Dendritic cell treated with granulocyte-macrophage colony-stimulating factor and Interleukin-4, amounts not matched to agents 40 ng/mL and 50 ng/mL, for 4 days (primary cell): Measurements from ENCODE around the gene WASHC2A.
"Not testable (repeated sequence)": the region's sequence is repeated elsewhere in the genome, so short reads cannot be mapped to it uniquely, and the experiment has no call there.

Experiments
- H3K27ac Mint-ChIP-seq: one replicate; pipeline ENCODE4 v1.8.0; 2022; ENCODE audit warnings: mild to moderate bottlenecking, mixed read lengths
- H3K27me3 Mint-ChIP-seq: one replicate; pipeline ENCODE4 v1.8.0; 2022; ENCODE audit warnings: mild to moderate bottlenecking, mixed read lengths
- H3K36me3 Mint-ChIP-seq: one replicate; pipeline ENCODE4 v1.8.0; 2022; ENCODE audit warnings: low read depth, mixed read lengths
- H3K4me1 Mint-ChIP-seq: one replicate; pipeline ENCODE4 v1.8.0; 2022; ENCODE audit warnings: low read depth, mixed read lengths
- H3K4me3 Mint-ChIP-seq: one replicate; pipeline ENCODE4 v1.8.0; 2022; ENCODE audit warnings: mild to moderate bottlenecking, moderate library complexity, mixed read lengths
- H3K9me3 Mint-ChIP-seq: one replicate; pipeline ENCODE4 v1.8.0; 2022; ENCODE audit warnings: mixed read lengths
- intact Hi-C: fragments of 100-400 bp; cut with micrococcal nuclease; formaldehyde crosslinking; loops from one replicate; pipeline ENCODE4 v1.15.0; 2022

Gene WASHC2A

GRCh38 chr10:50096722-50097121 lies 29.0 kb downstream of the WASHC2A start:
- H3K27ac Mint-ChIP-seq, H3K4me1 Mint-ChIP-seq, H3K27me3 Mint-ChIP-seq, H3K4me3 Mint-ChIP-seq, intact Hi-C loops, H3K9me3 Mint-ChIP-seq: not testable (repeated sequence)
- peaks cover 59% of the 10 kb centered on the region for H3K36me3 Mint-ChIP-seq

- H3K9me3 Mint-ChIP-seq, intact Hi-C loops, H3K27me3 Mint-ChIP-seq, H3K4me3 Mint-ChIP-seq, H3K27ac Mint-ChIP-seq, H3K4me1 Mint-ChIP-seq: not testable (repeated sequence)
- H3K36me3 Mint-ChIP-seq, result peaks cover 61% of the 10 kb centered on the region
Observed at GRCh38 chr10:50098645-50099044, 30.9 kb downstream of the WASHC2A start.

GRCh38 chr10:50101139-50101582 lies 33.4 kb downstream of the WASHC2A start:
- H3K36me3 Mint-ChIP-seq, result peaks cover 49% of the 10 kb centered on the region
- H3K27me3 Mint-ChIP-seq, H3K9me3 Mint-ChIP-seq, H3K4me3 Mint-ChIP-seq, H3K27ac Mint-ChIP-seq, H3K4me1 Mint-ChIP-seq, intact Hi-C loops: not testable (repeated sequence)

- H3K27ac Mint-ChIP-seq, H3K4me3 Mint-ChIP-seq, H3K4me1 Mint-ChIP-seq, intact Hi-C loops, H3K27me3 Mint-ChIP-seq, H3K9me3 Mint-ChIP-seq: not testable (repeated sequence)
- peaks cover 49% of the 10 kb centered on the region for H3K36me3 Mint-ChIP-seq
Observed at GRCh38 chr10:50101747-50102146, 34.0 kb downstream of the WASHC2A start.

- H3K27me3 Mint-ChIP-seq, H3K4me3 Mint-ChIP-seq, intact Hi-C loops, H3K27ac Mint-ChIP-seq, H3K4me1 Mint-ChIP-seq, H3K9me3 Mint-ChIP-seq: not testable (repeated sequence)
- H3K36me3 Mint-ChIP-seq, result peaks cover 47% of the 10 kb centered on the region
Observed at GRCh38 chr10:50102267-50102666, 34.5 kb downstream of the WASHC2A start.

GRCh38 chr10:50108999-50109698 lies 41.4 kb downstream of the WASHC2A start:
- H3K9me3 Mint-ChIP-seq, H3K4me3 Mint-ChIP-seq, H3K27ac Mint-ChIP-seq, intact Hi-C loops, H3K27me3 Mint-ChIP-seq, H3K4me1 Mint-ChIP-seq: not testable (repeated sequence)
- H3K36me3 Mint-ChIP-seq, result peaks cover 29% of the 10 kb centered on the region

- peaks cover 33% of the 10 kb centered on the region for H3K36me3 Mint-ChIP-seq
Observed at GRCh38 chr10:50112419-50113112, 44.8 kb downstream of the WASHC2A start.

GRCh38 chr10:50126765-50127164 lies 59.0 kb downstream of the WASHC2A start:
- H3K9me3 Mint-ChIP-seq, result not testable (repeated sequence)
- peaks cover 70% of the 10 kb centered on the region for H3K36me3 Mint-ChIP-seq

More at GRCh38 chr10:50112419-50113112, 44.8 kb downstream of the WASHC2A start:
- H3K9me3 Mint-ChIP-seq, H3K27ac Mint-ChIP-seq, intact Hi-C loops, H3K4me1 Mint-ChIP-seq, H3K27me3 Mint-ChIP-seq, H3K4me3 Mint-ChIP-seq: not testable (repeated sequence)

GRCh38 chr10:50127770-50128292 lies 60.1 kb downstream of the WASHC2A start:
- H3K4me1 Mint-ChIP-seq, H3K9me3 Mint-ChIP-seq, intact Hi-C loops, H3K4me3 Mint-ChIP-seq, H3K27ac Mint-ChIP-seq, H3K27me3 Mint-ChIP-seq: not testable (repeated sequence)
- H3K36me3 Mint-ChIP-seq, result peaks cover 81% of the 10 kb centered on the region

More at GRCh38 chr10:50126765-50127164, 59.0 kb downstream of the WASHC2A start:
- H3K4me1 Mint-ChIP-seq, H3K27me3 Mint-ChIP-seq, H3K4me3 Mint-ChIP-seq, H3K27ac Mint-ChIP-seq, intact Hi-C loops: not testable (repeated sequence)

- H3K9me3 Mint-ChIP-seq, H3K4me1 Mint-ChIP-seq, intact Hi-C loops, H3K27ac Mint-ChIP-seq, H3K27me3 Mint-ChIP-seq, H3K4me3 Mint-ChIP-seq: not testable (repeated sequence)
- H3K36me3 Mint-ChIP-seq, result peaks cover 83% of the 10 kb centered on the region
Observed at GRCh38 chr10:50131245-50131965, 63.7 kb downstream of the WASHC2A start.

- H3K4me3 Mint-ChIP-seq, H3K27ac Mint-ChIP-seq, H3K9me3 Mint-ChIP-seq, H3K27me3 Mint-ChIP-seq, H3K4me1 Mint-ChIP-seq, intact Hi-C loops: not testable (repeated sequence)
- peaks cover 76% of the 10 kb centered on the region for H3K36me3 Mint-ChIP-seq
Observed at GRCh38 chr10:50132322-50132721, 64.6 kb downstream of the WASHC2A start.

- H3K4me3 Mint-ChIP-seq, H3K27me3 Mint-ChIP-seq, H3K9me3 Mint-ChIP-seq, H3K27ac Mint-ChIP-seq, H3K4me1 Mint-ChIP-seq, intact Hi-C loops: not testable (repeated sequence)
- H3K36me3 Mint-ChIP-seq, result peaks cover 71% of the 10 kb centered on the region
Observed at GRCh38 chr10:50132841-50133240, 65.1 kb downstream of the WASHC2A start.

- intact Hi-C loops, H3K9me3 Mint-ChIP-seq, H3K27ac Mint-ChIP-seq, H3K36me3 Mint-ChIP-seq, H3K4me3 Mint-ChIP-seq, H3K27me3 Mint-ChIP-seq: not testable (repeated sequence)
- peaks cover 16% of the 10 kb centered on the region for H3K4me1 Mint-ChIP-seq
Observed at GRCh38 chr10:50143512-50144174, 75.9 kb downstream of the WASHC2A start.

GRCh38 chr10:50145575-50145974 lies 77.8 kb downstream of the WASHC2A start:
- H3K36me3 Mint-ChIP-seq, H3K4me3 Mint-ChIP-seq, H3K27ac Mint-ChIP-seq, H3K9me3 Mint-ChIP-seq, intact Hi-C loops, H3K27me3 Mint-ChIP-seq: not testable (repeated sequence)
- peaks cover 13% of the 10 kb centered on the region for H3K4me1 Mint-ChIP-seq
